A673 (cell line): ENCODE results near the gene UBE2U. TPM values are rescaled to one million over a fixed set of nuclear protein-coding genes. Genes with fewer than 3 reads are reported as not detected.
"Not testable (repeated sequence)": the region's sequence is repeated elsewhere in the genome, so short reads cannot be mapped to it uniquely, and the experiment has no call there.

Experiments used
- BruUV-seq: library from RNA; stranded (reverse); fragments of 400-500 nt; replicated peaks from 2 replicates; lab custom pipeline; 2021; lab: Mats Ljungman, UMichigan
- CTCF ChIA-PET: fragments of 300-600 bp; sonication (Branson Sonifier 250); formaldehyde crosslinking; loops from one replicate; lab custom pipeline; 2022; ENCODE audit warnings: antibody characterized with exemption; lab: Charles Lee
- POLR2A ChIA-PET: fragments of 300-600 bp; sonication (Branson Sonifier 250); formaldehyde crosslinking; loops from one replicate; lab custom pipeline; 2022; ENCODE audit warnings: antibody characterized with exemption; ENCODE audit not compliant: low non-redundant PET; lab: Charles Lee
- DNase-seq: peaks from one replicate; pipeline ENCODE4 v3.0.0-alpha.2; 2015; ENCODE audit warnings: low spot score
- H3K27ac ChIP-seq: fragments of 200-600 bp; sonication (generic); 2 replicates; pipeline ENCODE4 v1.5.1; 2016; ENCODE audit warnings: mixed run types, low read depth, mild to moderate bottlenecking, mixed read lengths, antibody characterized with exemption, low read length; ENCODE audit not compliant: poor library complexity, severe bottlenecking
- H3K27me3 ChIP-seq: fragments of 200-600 bp; sonication (generic); replicated peaks from 2 replicates; pipeline ENCODE4 v1.6.1; 2017; ENCODE audit warnings: mixed run types, low read depth, mild to moderate bottlenecking, mixed read lengths, antibody characterized with exemption, low read length; ENCODE audit not compliant: insufficient read depth, poor library complexity
- H3K36me3 ChIP-seq: fragments of 200-600 bp; sonication (generic); 2 replicates; pipeline ENCODE4 v1.6.1; 2016; ENCODE audit warnings: mixed run types, mild to moderate bottlenecking, mixed read lengths, antibody characterized with exemption, low read length; ENCODE audit not compliant: insufficient read depth, poor library complexity, severe bottlenecking
- H3K4me1 ChIP-seq: fragments of 200-600 bp; sonication (generic); 2 replicates; pipeline ENCODE4 v1.6.1; 2017; ENCODE audit warnings: mixed run types, mild to moderate bottlenecking, mixed read lengths, antibody characterized with exemption, low read length; ENCODE audit not compliant: insufficient read depth, poor library complexity, severe bottlenecking
- H3K4me3 ChIP-seq: fragments of 200-600 bp; sonication (generic); 2 replicates; pipeline ENCODE4 v1.5.1; 2016; ENCODE audit warnings: low read depth, mixed run types, mild to moderate bottlenecking, mixed read lengths, low read length; ENCODE audit not compliant: poor library complexity, severe bottlenecking
- H3K9me3 ChIP-seq: fragments of 200-600 bp; sonication (generic); 2 replicates; pipeline ENCODE4 v1.6.1; 2016; ENCODE audit warnings: mixed run types, low read depth, mild to moderate bottlenecking, mixed read lengths, antibody characterized with exemption, low read length; ENCODE audit not compliant: poor library complexity, severe bottlenecking
- CTCF ChIP-seq: fragments of 300-800, 200-600 bp; sonication (generic); conservative IDR thresholded peaks from 2 replicates; pipeline ENCODE4 v1.5.1; 2017; ENCODE audit warnings: low read depth, mild to moderate bottlenecking, antibody characterized with exemption, low read length, moderate library complexity, mixed read lengths
- EZH2 ChIP-seq: fragments of 200-600 bp; sonication (generic); IDR thresholded peaks from 2 replicates; pipeline ENCODE4 v1.6.1; 2017; ENCODE audit warnings: borderline replicate concordance, low read depth, mild to moderate bottlenecking, mixed read lengths, antibody characterized with exemption, low read length; ENCODE audit not compliant: poor library complexity, severe bottlenecking
- intact Hi-C: fragments of 100-400 bp; cut with micrococcal nuclease; formaldehyde crosslinking; loops from one replicate; pipeline ENCODE4 v1.10.0; 2022; ENCODE audit not compliant: unreplicated experiment
- total RNA-seq: library from RNA; stranded (reverse); gene quantifications from 2 replicates; pipeline ENCODE4 v1.2.3, GENCODE V29; 2021

Gene UBE2U
- total RNA-seq, 1 experiment from 2014 or later, result not detected

- no peak for TF ChIP-seq CTCF
- TF ChIP-seq EZH2, result no peak
- no TSS peak for BruUV-seq
- intact Hi-C loops, result no loop called here
- Histone ChIP-seq H3K36me3 (no peaks in the 10 kb centered on the region), H3K4me3 (no peak overlapping the region), H3K27ac (no peak overlapping the region), H3K4me1 (peaks cover 7% of the 10 kb centered on the region), H3K9me3 (no peaks in the 10 kb centered on the region), H3K27me3 (no peaks in the 10 kb centered on the region)
- DNase-seq, result no peak
- POLR2A ChIA-PET, result no interaction called here
- CTCF ChIA-PET, result no interaction called here
Measured at GRCh38 chr1:64235910-64236309, 32.5 kb downstream of the UBE2U start.

- TF ChIP-seq EZH2 (no peak), CTCF (no peak)
- ChIA-PET CTCF (no interaction called here), POLR2A (no interaction called here)
- no peaks in the 10 kb centered on the region for H3K9me3 ChIP-seq
- BruUV-seq, result no TSS peak
- H3K4me3 ChIP-seq, result no peak overlapping the region
- H3K4me1 ChIP-seq, result peaks cover 7% of the 10 kb centered on the region
- H3K27ac ChIP-seq, result no peak overlapping the region
- DNase-seq, result no peak
- H3K27me3 ChIP-seq, result no peaks in the 10 kb centered on the region
- intact Hi-C loops, result no loop called here
- H3K36me3 ChIP-seq, result no peaks in the 10 kb centered on the region
Measured at GRCh38 chr1:64236541-64236954, 33.1 kb downstream of the UBE2U start.

- DNase-seq, intact Hi-C loops, H3K36me3 ChIP-seq, H3K27ac ChIP-seq, H3K4me3 ChIP-seq, POLR2A ChIA-PET, CTCF ChIA-PET, H3K27me3 ChIP-seq, H3K9me3 ChIP-seq, BruUV-seq: not testable (repeated sequence)
- peaks cover 26% of the 10 kb centered on the region for H3K4me1 ChIP-seq
Measured at GRCh38 chr1:64239519-64239918, 36.1 kb downstream of the UBE2U start.

- no peak overlapping the region for H3K27ac ChIP-seq
- H3K36me3 ChIP-seq, result no peaks in the 10 kb centered on the region
- no TSS peak for BruUV-seq
- H3K4me3 ChIP-seq, result no peak overlapping the region
- ChIA-PET POLR2A (interaction anchor here (0.7 kb wide), 1 partner anchor 393 kb away, joined by 3 read pairs; no protein-coding TSS in a partner anchor), CTCF (no interaction called here)
- H3K9me3 ChIP-seq, result no peaks in the 10 kb centered on the region
- DNase-seq, result no peak
- H3K4me1 ChIP-seq, result peaks cover 28% of the 10 kb centered on the region
- intact Hi-C loops, result loop anchor here (5.0 to 10.0 kb wide), 2 partner anchors 568 to 1395 kb away; no protein-coding TSS in a partner anchor
- TF ChIP-seq EZH2 (no peak), CTCF (no peak)
- no peaks in the 10 kb centered on the region for H3K27me3 ChIP-seq
Measured at GRCh38 chr1:64240206-64240605, 36.8 kb downstream of the UBE2U start.
